HEK293 (cell line): ENCODE data around the gene SCARB2.
A peak's percentile ranks its signal among the peaks of the same experiment; 100 is the strongest.

Experiments used
- GLI4 ChIP-seq: fragments of 450-650 bp; formaldehyde crosslinking; IDR thresholded peaks from 2 replicates; pipeline ENCODE4 v1.5.1; 2016; ENCODE audit warnings: missing biosample characterization, missing genetic modification characterization
- IKZF3 ChIP-seq: fragments of 450-650 bp; IDR thresholded peaks from 2 replicates; pipeline ENCODE4 v1.5.0; 2018; ENCODE audit warnings: missing biosample characterization, mild to moderate bottlenecking, missing genetic modification characterization, moderate library complexity
- OSR2 ChIP-seq: fragments of 450-650 bp; formaldehyde crosslinking; IDR thresholded peaks from 2 replicates; pipeline ENCODE4 v1.5.1; 2016; ENCODE audit warnings: missing biosample characterization, missing genetic modification characterization
- SP2 ChIP-seq: fragments of 450-650 bp; formaldehyde crosslinking; IDR thresholded peaks from 2 replicates; pipeline ENCODE4 v1.5.1; 2016; ENCODE audit warnings: missing biosample characterization, missing genetic modification characterization
- YY2 ChIP-seq: fragments of 450-650 bp; formaldehyde crosslinking; IDR thresholded peaks from 2 replicates; pipeline ENCODE4 v1.5.1; 2016; ENCODE audit warnings: missing biosample characterization, missing genetic modification characterization
- ZIC2 ChIP-seq: fragments of 450-650 bp; formaldehyde crosslinking; IDR thresholded peaks from 2 replicates; pipeline ENCODE4 v1.5.1; 2016; ENCODE audit warnings: missing biosample characterization, missing genetic modification characterization
- ZNF114 ChIP-seq: fragments of 450-650 bp; formaldehyde crosslinking; IDR thresholded peaks from 2 replicates; pipeline ENCODE4 v1.5.0; 2017; ENCODE audit warnings: missing biosample characterization, missing genetic modification characterization
- ZNF223 ChIP-seq: fragments of 450-650 bp; formaldehyde crosslinking; IDR thresholded peaks from 2 replicates; pipeline ENCODE4 v1.5.1; 2016; ENCODE audit warnings: missing biosample characterization, missing genetic modification characterization
- ZNF558 ChIP-seq: fragments of 450-650 bp; formaldehyde crosslinking; IDR thresholded peaks from 2 replicates; pipeline ENCODE4 v1.5.1; 2016; ENCODE audit warnings: missing biosample characterization, missing genetic modification characterization
- ZNF610 ChIP-seq: fragments of 450-650 bp; formaldehyde crosslinking; IDR thresholded peaks from 2 replicates; pipeline ENCODE4 v1.5.1; 2016; ENCODE audit warnings: missing biosample characterization, missing genetic modification characterization, borderline replicate concordance
- ZNF785 ChIP-seq: fragments of 450-650 bp; formaldehyde crosslinking; IDR thresholded peaks from 2 replicates; pipeline ENCODE4 v1.5.1; 2016; ENCODE audit warnings: missing biosample characterization, missing genetic modification characterization
- TF ChIP-seq, protein P1 (sequence below): fragments of 450-650 bp; IDR thresholded peaks from 2 replicates; pipeline ENCODE4 v1.5.1; 2018; ENCODE audit warnings: missing biosample characterization, mild to moderate bottlenecking, missing genetic modification characterization
- TF ChIP-seq, protein P2 (sequence below): fragments of 450-650 bp; formaldehyde crosslinking; IDR thresholded peaks from 2 replicates; pipeline ENCODE4 v1.5.1; 2016; ENCODE audit warnings: missing biosample characterization, missing genetic modification characterization
- TF ChIP-seq, protein P3 (sequence below): fragments of 450-650 bp; formaldehyde crosslinking; IDR thresholded peaks from 2 replicates; pipeline ENCODE4 v1.5.1; 2016; ENCODE audit warnings: missing biosample characterization, missing genetic modification characterization
- TF ChIP-seq, protein P4 (sequence below): fragments of 450-650 bp; formaldehyde crosslinking; IDR thresholded peaks from 2 replicates; pipeline ENCODE4 v1.5.1; 2016; ENCODE audit warnings: missing biosample characterization, missing genetic modification characterization, borderline replicate concordance
- TF ChIP-seq, protein P5 (sequence below): fragments of 450-650 bp; formaldehyde crosslinking; IDR thresholded peaks from 2 replicates; pipeline ENCODE4 v1.5.1; 2016; ENCODE audit warnings: missing biosample characterization, missing genetic modification characterization, low read depth
- TF ChIP-seq, protein P6 (sequence below): fragments of 450-650 bp; formaldehyde crosslinking; IDR thresholded peaks from 2 replicates; pipeline ENCODE4 v1.5.1; 2016; ENCODE audit warnings: missing biosample characterization, missing genetic modification characterization, borderline replicate concordance
- TF ChIP-seq, protein P7 (sequence below): fragments of 450-650 bp; formaldehyde crosslinking; IDR thresholded peaks from 2 replicates; pipeline ENCODE4 v1.5.1; 2016; ENCODE audit warnings: missing biosample characterization, missing genetic modification characterization
- TF ChIP-seq, protein P8 (sequence below): fragments of 450-650 bp; formaldehyde crosslinking; IDR thresholded peaks from 2 replicates; pipeline ENCODE4 v1.5.1; 2016; ENCODE audit warnings: missing biosample characterization, missing genetic modification characterization

SCARB2 gene

DNA sequence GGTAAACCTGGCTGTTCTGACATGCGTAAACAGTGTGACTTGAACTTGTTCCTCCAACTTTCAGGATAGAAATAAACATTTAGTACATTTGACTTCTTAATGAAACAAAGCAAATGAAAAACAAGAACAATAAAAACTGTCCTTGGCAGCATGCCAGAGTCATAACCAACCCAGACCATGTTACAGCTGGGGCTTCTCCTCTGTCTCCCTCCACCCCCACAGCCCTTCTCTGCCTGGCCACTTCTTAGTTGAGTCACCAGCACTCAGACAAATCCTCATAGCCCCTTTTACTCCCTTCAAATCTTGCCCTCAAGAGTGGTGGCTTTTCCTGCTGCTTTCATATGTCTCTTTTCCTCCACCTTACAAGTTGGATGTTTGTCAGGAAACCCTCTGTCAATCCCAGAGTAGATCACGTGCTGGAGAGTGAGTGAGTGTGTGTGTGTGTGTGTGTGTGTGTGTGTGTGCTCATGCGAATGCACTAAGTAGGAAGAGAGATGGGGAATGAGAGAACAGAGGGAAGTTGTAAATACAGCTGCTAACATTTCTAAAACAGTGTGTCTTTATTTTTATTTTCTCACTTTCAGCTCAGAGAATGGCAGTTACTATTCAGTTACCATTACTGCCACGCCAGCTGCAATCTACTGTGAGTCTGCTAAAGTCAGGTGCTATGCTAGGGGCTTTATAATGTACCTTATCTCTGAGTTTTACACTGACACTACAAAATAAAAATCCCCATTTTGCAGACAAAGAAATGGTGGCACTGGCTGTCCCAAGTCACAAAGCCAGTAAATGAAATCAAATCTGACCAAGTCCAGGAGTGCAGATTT lies 15.0 kb downstream of the SCARB2 start (continued):
- TF ChIP-seq OSR2 (tag by site-specific recombination) (no peak), YY2 (tag by site-specific recombination) (peak; percentile 29; the same call in 1 of the 2 replicates), ZNF114 (tag by site-specific recombination) (no peak), ZIC2 (tag by site-specific recombination) (no peak), ZNF223 (tag by site-specific recombination) (no peak), IKZF3 (tag by site-specific recombination) (no peak), GLI4 (tag by site-specific recombination) (no peak), ZNF610 (tag by site-specific recombination) (no peak), ZNF558 (tag by site-specific recombination) (peak; percentile 51; the same call in 1 of the 2 replicates), ZNF785 (no peak), SP2 (tag by site-specific recombination) (no peak)
- TF ChIP-seq, protein P1, sequence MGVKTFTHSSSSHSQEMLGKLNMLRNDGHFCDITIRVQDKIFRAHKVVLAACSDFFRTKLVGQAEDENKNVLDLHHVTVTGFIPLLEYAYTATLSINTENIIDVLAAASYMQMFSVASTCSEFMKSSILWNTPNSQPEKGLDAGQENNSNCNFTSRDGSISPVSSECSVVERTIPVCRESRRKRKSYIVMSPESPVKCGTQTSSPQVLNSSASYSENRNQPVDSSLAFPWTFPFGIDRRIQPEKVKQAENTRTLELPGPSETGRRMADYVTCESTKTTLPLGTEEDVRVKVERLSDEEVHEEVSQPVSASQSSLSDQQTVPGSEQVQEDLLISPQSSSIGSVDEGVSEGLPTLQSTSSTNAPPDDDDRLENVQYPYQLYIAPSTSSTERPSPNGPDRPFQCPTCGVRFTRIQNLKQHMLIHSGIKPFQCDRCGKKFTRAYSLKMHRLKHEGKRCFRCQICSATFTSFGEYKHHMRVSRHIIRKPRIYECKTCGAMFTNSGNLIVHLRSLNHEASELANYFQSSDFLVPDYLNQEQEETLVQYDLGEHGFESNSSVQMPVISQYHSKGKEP (tag by site-specific recombination), result no peak
- TF ChIP-seq, protein P2, sequence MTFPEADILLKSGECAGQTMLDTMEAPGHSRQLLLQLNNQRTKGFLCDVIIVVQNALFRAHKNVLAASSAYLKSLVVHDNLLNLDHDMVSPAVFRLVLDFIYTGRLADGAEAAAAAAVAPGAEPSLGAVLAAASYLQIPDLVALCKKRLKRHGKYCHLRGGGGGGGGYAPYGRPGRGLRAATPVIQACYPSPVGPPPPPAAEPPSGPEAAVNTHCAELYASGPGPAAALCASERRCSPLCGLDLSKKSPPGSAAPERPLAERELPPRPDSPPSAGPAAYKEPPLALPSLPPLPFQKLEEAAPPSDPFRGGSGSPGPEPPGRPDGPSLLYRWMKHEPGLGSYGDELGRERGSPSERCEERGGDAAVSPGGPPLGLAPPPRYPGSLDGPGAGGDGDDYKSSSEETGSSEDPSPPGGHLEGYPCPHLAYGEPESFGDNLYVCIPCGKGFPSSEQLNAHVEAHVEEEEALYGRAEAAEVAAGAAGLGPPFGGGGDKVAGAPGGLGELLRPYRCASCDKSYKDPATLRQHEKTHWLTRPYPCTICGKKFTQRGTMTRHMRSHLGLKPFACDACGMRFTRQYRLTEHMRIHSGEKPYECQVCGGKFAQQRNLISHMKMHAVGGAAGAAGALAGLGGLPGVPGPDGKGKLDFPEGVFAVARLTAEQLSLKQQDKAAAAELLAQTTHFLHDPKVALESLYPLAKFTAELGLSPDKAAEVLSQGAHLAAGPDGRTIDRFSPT (tag by site-specific recombination), result 0 out of 2 replicates have a peak, but pooled peaks have one; percentile 39
- TF ChIP-seq, protein P3, sequence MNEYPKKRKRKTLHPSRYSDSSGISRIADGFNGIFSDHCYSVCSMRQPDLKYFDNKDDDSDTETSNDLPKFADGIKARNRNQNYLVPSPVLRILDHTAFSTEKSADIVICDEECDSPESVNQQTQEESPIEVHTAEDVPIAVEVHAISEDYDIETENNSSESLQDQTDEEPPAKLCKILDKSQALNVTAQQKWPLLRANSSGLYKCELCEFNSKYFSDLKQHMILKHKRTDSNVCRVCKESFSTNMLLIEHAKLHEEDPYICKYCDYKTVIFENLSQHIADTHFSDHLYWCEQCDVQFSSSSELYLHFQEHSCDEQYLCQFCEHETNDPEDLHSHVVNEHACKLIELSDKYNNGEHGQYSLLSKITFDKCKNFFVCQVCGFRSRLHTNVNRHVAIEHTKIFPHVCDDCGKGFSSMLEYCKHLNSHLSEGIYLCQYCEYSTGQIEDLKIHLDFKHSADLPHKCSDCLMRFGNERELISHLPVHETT (tag by site-specific recombination), result no peak
- TF ChIP-seq, protein P4, sequence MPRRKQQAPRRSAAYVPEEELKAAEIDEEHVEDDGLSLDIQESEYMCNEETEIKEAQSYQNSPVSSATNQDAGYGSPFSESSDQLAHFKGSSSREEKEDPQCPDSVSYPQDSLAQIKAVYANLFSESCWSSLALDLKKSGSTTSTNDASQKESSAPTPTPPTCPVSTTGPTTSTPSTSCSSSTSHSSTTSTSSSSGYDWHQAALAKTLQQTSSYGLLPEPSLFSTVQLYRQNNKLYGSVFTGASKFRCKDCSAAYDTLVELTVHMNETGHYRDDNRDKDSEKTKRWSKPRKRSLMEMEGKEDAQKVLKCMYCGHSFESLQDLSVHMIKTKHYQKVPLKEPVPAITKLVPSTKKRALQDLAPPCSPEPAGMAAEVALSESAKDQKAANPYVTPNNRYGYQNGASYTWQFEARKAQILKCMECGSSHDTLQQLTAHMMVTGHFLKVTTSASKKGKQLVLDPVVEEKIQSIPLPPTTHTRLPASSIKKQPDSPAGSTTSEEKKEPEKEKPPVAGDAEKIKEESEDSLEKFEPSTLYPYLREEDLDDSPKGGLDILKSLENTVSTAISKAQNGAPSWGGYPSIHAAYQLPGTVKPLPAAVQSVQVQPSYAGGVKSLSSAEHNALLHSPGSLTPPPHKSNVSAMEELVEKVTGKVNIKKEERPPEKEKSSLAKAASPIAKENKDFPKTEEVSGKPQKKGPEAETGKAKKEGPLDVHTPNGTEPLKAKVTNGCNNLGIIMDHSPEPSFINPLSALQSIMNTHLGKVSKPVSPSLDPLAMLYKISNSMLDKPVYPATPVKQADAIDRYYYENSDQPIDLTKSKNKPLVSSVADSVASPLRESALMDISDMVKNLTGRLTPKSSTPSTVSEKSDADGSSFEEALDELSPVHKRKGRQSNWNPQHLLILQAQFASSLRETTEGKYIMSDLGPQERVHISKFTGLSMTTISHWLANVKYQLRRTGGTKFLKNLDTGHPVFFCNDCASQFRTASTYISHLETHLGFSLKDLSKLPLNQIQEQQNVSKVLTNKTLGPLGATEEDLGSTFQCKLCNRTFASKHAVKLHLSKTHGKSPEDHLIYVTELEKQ (tag by site-specific recombination), result peak; percentile 75
- TF ChIP-seq, protein P5, sequence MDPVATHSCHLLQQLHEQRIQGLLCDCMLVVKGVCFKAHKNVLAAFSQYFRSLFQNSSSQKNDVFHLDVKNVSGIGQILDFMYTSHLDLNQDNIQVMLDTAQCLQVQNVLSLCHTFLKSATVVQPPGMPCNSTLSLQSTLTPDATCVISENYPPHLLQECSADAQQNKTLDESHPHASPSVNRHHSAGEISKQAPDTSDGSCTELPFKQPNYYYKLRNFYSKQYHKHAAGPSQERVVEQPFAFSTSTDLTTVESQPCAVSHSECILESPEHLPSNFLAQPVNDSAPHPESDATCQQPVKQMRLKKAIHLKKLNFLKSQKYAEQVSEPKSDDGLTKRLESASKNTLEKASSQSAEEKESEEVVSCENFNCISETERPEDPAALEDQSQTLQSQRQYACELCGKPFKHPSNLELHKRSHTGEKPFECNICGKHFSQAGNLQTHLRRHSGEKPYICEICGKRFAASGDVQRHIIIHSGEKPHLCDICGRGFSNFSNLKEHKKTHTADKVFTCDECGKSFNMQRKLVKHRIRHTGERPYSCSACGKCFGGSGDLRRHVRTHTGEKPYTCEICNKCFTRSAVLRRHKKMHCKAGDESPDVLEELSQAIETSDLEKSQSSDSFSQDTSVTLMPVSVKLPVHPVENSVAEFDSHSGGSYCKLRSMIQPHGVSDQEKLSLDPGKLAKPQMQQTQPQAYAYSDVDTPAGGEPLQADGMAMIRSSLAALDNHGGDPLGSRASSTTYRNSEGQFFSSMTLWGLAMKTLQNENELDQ (tag by site-specific recombination), result no peak
- TF ChIP-seq, protein P6, sequence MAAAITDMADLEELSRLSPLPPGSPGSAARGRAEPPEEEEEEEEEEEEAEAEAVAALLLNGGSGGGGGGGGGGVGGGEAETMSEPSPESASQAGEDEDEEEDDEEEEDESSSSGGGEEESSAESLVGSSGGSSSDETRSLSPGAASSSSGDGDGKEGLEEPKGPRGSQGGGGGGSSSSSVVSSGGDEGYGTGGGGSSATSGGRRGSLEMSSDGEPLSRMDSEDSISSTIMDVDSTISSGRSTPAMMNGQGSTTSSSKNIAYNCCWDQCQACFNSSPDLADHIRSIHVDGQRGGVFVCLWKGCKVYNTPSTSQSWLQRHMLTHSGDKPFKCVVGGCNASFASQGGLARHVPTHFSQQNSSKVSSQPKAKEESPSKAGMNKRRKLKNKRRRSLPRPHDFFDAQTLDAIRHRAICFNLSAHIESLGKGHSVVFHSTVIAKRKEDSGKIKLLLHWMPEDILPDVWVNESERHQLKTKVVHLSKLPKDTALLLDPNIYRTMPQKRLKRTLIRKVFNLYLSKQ (tag by site-specific recombination), result no peak
- TF ChIP-seq, protein P7, sequence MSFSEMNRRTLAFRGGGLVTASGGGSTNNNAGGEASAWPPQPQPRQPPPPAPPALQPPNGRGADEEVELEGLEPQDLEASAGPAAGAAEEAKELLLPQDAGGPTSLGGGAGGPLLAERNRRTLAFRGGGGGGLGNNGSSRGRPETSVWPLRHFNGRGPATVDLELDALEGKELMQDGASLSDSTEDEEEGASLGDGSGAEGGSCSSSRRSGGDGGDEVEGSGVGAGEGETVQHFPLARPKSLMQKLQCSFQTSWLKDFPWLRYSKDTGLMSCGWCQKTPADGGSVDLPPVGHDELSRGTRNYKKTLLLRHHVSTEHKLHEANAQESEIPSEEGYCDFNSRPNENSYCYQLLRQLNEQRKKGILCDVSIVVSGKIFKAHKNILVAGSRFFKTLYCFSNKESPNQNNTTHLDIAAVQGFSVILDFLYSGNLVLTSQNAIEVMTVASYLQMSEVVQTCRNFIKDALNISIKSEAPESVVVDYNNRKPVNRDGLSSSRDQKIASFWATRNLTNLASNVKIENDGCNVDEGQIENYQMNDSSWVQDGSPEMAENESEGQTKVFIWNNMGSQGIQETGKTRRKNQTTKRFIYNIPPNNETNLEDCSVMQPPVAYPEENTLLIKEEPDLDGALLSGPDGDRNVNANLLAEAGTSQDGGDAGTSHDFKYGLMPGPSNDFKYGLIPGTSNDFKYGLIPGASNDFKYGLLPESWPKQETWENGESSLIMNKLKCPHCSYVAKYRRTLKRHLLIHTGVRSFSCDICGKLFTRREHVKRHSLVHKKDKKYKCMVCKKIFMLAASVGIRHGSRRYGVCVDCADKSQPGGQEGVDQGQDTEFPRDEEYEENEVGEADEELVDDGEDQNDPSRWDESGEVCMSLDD (tag by site-specific recombination), result 0 out of 2 replicates have a peak, but pooled peaks have one; percentile 29
- TF ChIP-seq, protein P8, sequence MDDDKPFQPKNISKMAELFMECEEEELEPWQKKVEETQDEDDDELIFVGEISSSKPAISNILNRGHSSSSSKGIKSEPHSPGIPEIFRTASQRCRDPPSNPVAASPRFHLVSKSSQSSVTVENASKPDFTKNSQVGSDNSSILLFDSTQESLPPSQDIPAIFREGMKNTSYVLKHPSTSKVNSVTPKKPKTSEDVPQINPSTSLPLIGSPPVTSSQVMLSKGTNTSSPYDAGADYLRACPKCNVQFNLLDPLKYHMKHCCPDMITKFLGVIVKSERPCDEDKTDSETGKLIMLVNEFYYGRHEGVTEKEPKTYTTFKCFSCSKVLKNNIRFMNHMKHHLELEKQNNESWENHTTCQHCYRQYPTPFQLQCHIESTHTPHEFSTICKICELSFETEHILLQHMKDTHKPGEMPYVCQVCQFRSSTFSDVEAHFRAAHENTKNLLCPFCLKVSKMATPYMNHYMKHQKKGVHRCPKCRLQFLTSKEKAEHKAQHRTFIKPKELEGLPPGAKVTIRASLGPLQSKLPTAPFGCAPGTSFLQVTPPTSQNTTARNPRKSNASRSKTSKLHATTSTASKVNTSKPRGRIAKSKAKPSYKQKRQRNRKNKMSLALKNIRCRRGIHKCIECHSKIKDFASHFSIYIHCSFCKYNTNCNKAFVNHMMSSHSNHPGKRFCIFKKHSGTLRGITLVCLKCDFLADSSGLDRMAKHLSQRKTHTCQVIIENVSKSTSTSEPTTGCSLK (tag by site-specific recombination), result no peak
